Nephron (organoid): ENCODE data around the gene HOXD12.

Experiments
- H3K27ac Mint-ChIP-seq, 3 experiments: 2 replicates each; pipeline ENCODE4 v1.8.0; 2020; ENCODE audit warnings: mixed read lengths in 3 of 3, mild to moderate bottlenecking in 2 of 3, moderate library complexity in 1 of 3
- H3K27me3 Mint-ChIP-seq: 2 replicates; pipeline ENCODE4 v1.8.0; 2021; ENCODE audit warnings: low read depth, mild to moderate bottlenecking, moderate library complexity, mixed read lengths
- H3K36me3 Mint-ChIP-seq: 2 replicates; pipeline ENCODE4 v1.8.0; 2020; ENCODE audit warnings: low read depth, mixed read lengths
- H3K4me1 Mint-ChIP-seq: 2 replicates; pipeline ENCODE4 v1.8.0; 2020; ENCODE audit warnings: mixed read lengths
- H3K4me3 Mint-ChIP-seq, 3 experiments: 2 replicates each; pipeline ENCODE4 v1.8.0; 2020; ENCODE audit warnings: mild to moderate bottlenecking in 3 of 3, mixed read lengths in 3 of 3, moderate library complexity in 2 of 3
- H3K9me3 Mint-ChIP-seq: 2 replicates; pipeline ENCODE4 v1.8.0; 2020; ENCODE audit warnings: mixed read lengths
- CTCF ChIP-seq, 3 experiments: fragments of 200-600 bp; sonication (generic); IDR thresholded peaks; one replicate each; pipeline ENCODE4 v1.5.0; 2021; ENCODE audit warnings: antibody characterized with exemption in 3 of 3; ENCODE audit not compliant: unreplicated experiment in 3 of 3

Gene HOXD12

GRCh38 chr2:176111309-176111663 lies 11.7 kb downstream of the HOXD12 start:
- peak; percentile 76 to 81 (median 80) for TF ChIP-seq CTCF (IDR thresholded peaks at IDR 0.05; ENCODE audit: unreplicated experiment in 3 of 3)
- H3K27ac Mint-ChIP-seq: peak overlapping the region in 2 of 3 experiments; percentile 60 to 99
- peaks cover 96% of the 10 kb centered on the region for H3K27me3 Mint-ChIP-seq
- peak overlapping the region; percentile 58 to 78 (median 70) for H3K4me3 Mint-ChIP-seq
- peaks cover 49% of the 10 kb centered on the region for H3K36me3 Mint-ChIP-seq
- H3K9me3 Mint-ChIP-seq: no peaks in the 10 kb centered on the region
- peaks cover 21% of the 10 kb centered on the region for H3K4me1 Mint-ChIP-seq

- no peak for TF ChIP-seq CTCF (IDR thresholded peaks at IDR 0.05; ENCODE audit: unreplicated experiment in 3 of 3)
- Mint-ChIP-seq H3K36me3 (peaks cover 55% of the 10 kb centered on the region), H3K4me1 (peaks cover 24% of the 10 kb centered on the region), H3K9me3 (no peaks in the 10 kb centered on the region), H3K27ac (peak overlapping the region in 2 of 3 experiments; percentile 60 to 99), H3K4me3 (peak overlapping the region; percentile 58 to 78 (median 70)), H3K27me3 (peaks cover 96% of the 10 kb centered on the region)
These were observed 12.3 kb downstream of the HOXD12 start for GRCh38 chr2:176111846-176112374.

GRCh38 chr2:176112375-176113302 lies 13.0 kb downstream of the HOXD12 start:
- Mint-ChIP-seq H3K27me3 (peaks cover 97% of the 10 kb centered on the region), H3K27ac (peak overlapping the region in 2 of 3 experiments; percentile 85 to 99), H3K4me3 (peak overlapping the region; percentile 58 to 78 (median 76)), H3K4me1 (peaks cover 25% of the 10 kb centered on the region), H3K36me3 (peaks cover 59% of the 10 kb centered on the region), H3K9me3 (no peaks in the 10 kb centered on the region)
- no peak for TF ChIP-seq CTCF (IDR thresholded peaks at IDR 0.05; ENCODE audit: unreplicated experiment in 3 of 3)

- Mint-ChIP-seq H3K4me1 (peaks cover 22% of the 10 kb centered on the region), H3K4me3 (peak overlapping the region; percentile 48 to 78 (median 51)), H3K27me3 (peaks cover 99% of the 10 kb centered on the region), H3K27ac (peak overlapping the region; percentile 30 to 99 (median 81)), H3K9me3 (no peaks in the 10 kb centered on the region), H3K36me3 (peaks cover 65% of the 10 kb centered on the region)
- TF ChIP-seq CTCF (IDR thresholded peaks at IDR 0.05; ENCODE audit: unreplicated experiment in 3 of 3): no peak
These were observed 14.7 kb downstream of the HOXD12 start for GRCh38 chr2:176114120-176114929.

- peak overlapping the region in 2 of 3 experiments; percentile 75 to 99 for H3K27ac Mint-ChIP-seq
- peak overlapping the region; percentile 62 to 78 (median 74) for H3K4me3 Mint-ChIP-seq
- H3K9me3 Mint-ChIP-seq: no peaks in the 10 kb centered on the region
- peaks cover 25% of the 10 kb centered on the region for H3K4me1 Mint-ChIP-seq
- peaks cover 98% of the 10 kb centered on the region for H3K27me3 Mint-ChIP-seq
- no peak for TF ChIP-seq CTCF (IDR thresholded peaks at IDR 0.05; ENCODE audit: unreplicated experiment in 3 of 3)
- H3K36me3 Mint-ChIP-seq: peaks cover 62% of the 10 kb centered on the region
These were observed 15.5 kb downstream of the HOXD12 start for GRCh38 chr2:176114930-176115625.
